ENCODE measurements around the gene SALL2.
"Not testable (repeated sequence)": the region's sequence is repeated elsewhere in the genome, so short reads cannot be mapped to it uniquely, and the experiment has no call there.

The SALL2 gene

GRCh38 chr14:21557084-21557901, 31.1 kb upstream of the SALL2 start:
- DNase-seq (ENCODE audit: low spot score): no peak

GRCh38 chr14:21556378-21557083, 30.4 kb upstream of the SALL2 start:
- H3K36me3 ChIP-seq (ENCODE audit: low read depth): no peaks in the 10 kb centered on the region
- TF ChIP-seq CTCF (IDR thresholded peaks at IDR 0.05; ENCODE audit: poor library complexity, severe bottlenecking): no peak
- no peak overlapping the region for H3K27ac ChIP-seq (ENCODE audit: poor library complexity, severe bottlenecking)
- no peak overlapping the region for H3K4me3 ChIP-seq (ENCODE audit: severe bottlenecking)
- H3K4me1 ChIP-seq (ENCODE audit: insufficient read depth, poor library complexity, severe bottlenecking): peaks cover 3% of the 10 kb centered on the region
- H3K27me3 ChIP-seq (ENCODE audit: insufficient read depth, poor library complexity, severe bottlenecking): no peaks in the 10 kb centered on the region
- H3K9me3 ChIP-seq (ENCODE audit: severe bottlenecking): no peaks in the 10 kb centered on the region
- no peak for ATAC-seq (ENCODE audit: low read depth)
- DNase-seq (ENCODE audit: low spot score): no peak

More at GRCh38 chr14:21557084-21557901, 31.1 kb upstream of the SALL2 start:
- no peaks in the 10 kb centered on the region for H3K27me3 ChIP-seq (ENCODE audit: insufficient read depth, poor library complexity, severe bottlenecking)
- peak; percentile 71 for ATAC-seq (ENCODE audit: low read depth)
- no peak overlapping the region for H3K27ac ChIP-seq (ENCODE audit: poor library complexity, severe bottlenecking)
- H3K36me3 ChIP-seq (ENCODE audit: low read depth): no peaks in the 10 kb centered on the region
- TF ChIP-seq CTCF (IDR thresholded peaks at IDR 0.05; ENCODE audit: poor library complexity, severe bottlenecking): peak; percentile 94
- peaks cover 3% of the 10 kb centered on the region for H3K4me1 ChIP-seq (ENCODE audit: insufficient read depth, poor library complexity, severe bottlenecking)
- H3K9me3 ChIP-seq (ENCODE audit: severe bottlenecking): no peaks in the 10 kb centered on the region
- peak overlapping the region; percentile 8 for H3K4me3 ChIP-seq (ENCODE audit: severe bottlenecking)

GRCh38 chr14:21553266-21553665, 27.1 kb upstream of the SALL2 start:
- Histone ChIP-seq H3K4me3 (ENCODE audit: severe bottlenecking) (no peak overlapping the region), H3K9me3 (ENCODE audit: severe bottlenecking) (no peaks in the 10 kb centered on the region), H3K4me1 (ENCODE audit: insufficient read depth, poor library complexity, severe bottlenecking) (peaks cover 3% of the 10 kb centered on the region), H3K27me3 (ENCODE audit: insufficient read depth, poor library complexity, severe bottlenecking) (no peaks in the 10 kb centered on the region), H3K36me3 (ENCODE audit: low read depth) (no peaks in the 10 kb centered on the region), H3K27ac (ENCODE audit: poor library complexity, severe bottlenecking) (no peak overlapping the region)
- DNase-seq (ENCODE audit: low spot score) (no peak), ATAC-seq (ENCODE audit: low read depth) (no peak)
- no peak for TF ChIP-seq CTCF (IDR thresholded peaks at IDR 0.05; ENCODE audit: poor library complexity, severe bottlenecking)

GRCh38 chr14:21544588-21544987, 18.4 kb upstream of the SALL2 start:
- not testable (repeated sequence) for ATAC-seq (ENCODE audit: low read depth); H3K36me3 ChIP-seq (ENCODE audit: low read depth)

GRCh38 chr14:21543963-21544362, 17.8 kb upstream of the SALL2 start:
- ATAC-seq (ENCODE audit: low read depth) (no peak), DNase-seq (ENCODE audit: low spot score) (no peak)
- Histone ChIP-seq H3K4me1 (ENCODE audit: insufficient read depth, poor library complexity, severe bottlenecking) (no peaks in the 10 kb centered on the region), H3K36me3 (ENCODE audit: low read depth) (no peaks in the 10 kb centered on the region), H3K27me3 (ENCODE audit: insufficient read depth, poor library complexity, severe bottlenecking) (no peaks in the 10 kb centered on the region), H3K4me3 (ENCODE audit: severe bottlenecking) (no peak overlapping the region), H3K27ac (ENCODE audit: poor library complexity, severe bottlenecking) (no peak overlapping the region), H3K9me3 (ENCODE audit: severe bottlenecking) (no peaks in the 10 kb centered on the region)
- TF ChIP-seq CTCF (IDR thresholded peaks at IDR 0.05; ENCODE audit: poor library complexity, severe bottlenecking): no peak

More at GRCh38 chr14:21544588-21544987, 18.4 kb upstream of the SALL2 start:
- H3K27me3 ChIP-seq (ENCODE audit: insufficient read depth, poor library complexity, severe bottlenecking); H3K27ac ChIP-seq (ENCODE audit: poor library complexity, severe bottlenecking); DNase-seq (ENCODE audit: low spot score); H3K4me3 ChIP-seq (ENCODE audit: severe bottlenecking); H3K9me3 ChIP-seq (ENCODE audit: severe bottlenecking); H3K4me1 ChIP-seq (ENCODE audit: insufficient read depth, poor library complexity, severe bottlenecking): not testable (repeated sequence)

Data from RWPE2 (cell line).